Left renal cortex interstitium (tissue), 4 donors: ENCODE data around the gene MT2A. TPM values are rescaled to one million over a fixed set of nuclear protein-coding genes. Genes with fewer than 3 reads are reported as not detected.

Experiments
- polyA plus RNA-seq, 4 donors: library from polyadenylated mRNA; unstranded; fragments of 120-200 nt; gene quantifications; one replicate each; pipeline ENCODE4 v1.2.1, GENCODE V29; 2013; ENCODE audit not compliant: insufficient read length in 4 of 4

The MT2A gene
- polyA plus RNA-seq, 4 donors, result 26.1 to 41.7 (median 31.1) TPM

Other genes with a start within 250 kb of the MT2A start
- gene AMFR, start 183.0 kb upstream of the MT2A start, polyA plus RNA-seq, result 100 to 1,000 TPM; 132 to 144 (median 133) TPM
- 100 to 1,000 TPM; 109 to 139 (median 128) TPM for gene NUDT21, start 157.3 kb upstream of the MT2A start, polyA plus RNA-seq
- 10 to 100 TPM; 35.3 to 41.1 (median 36.6) TPM for gene OGFOD1, start 157.0 kb upstream of the MT2A start, polyA plus RNA-seq
- gene BBS2, start 88.6 kb upstream of the MT2A start, polyA plus RNA-seq, result 100 to 1,000 TPM in 1 of 4 donors, 10 to 100 TPM in 3; 77.3 to 110 (median 96.0) TPM
- gene MT4, start 43.5 kb upstream of the MT2A start, polyA plus RNA-seq, result not detected
- gene MT3, start 19.1 kb upstream of the MT2A start, polyA plus RNA-seq, result 1 to 10 TPM; 1.5 to 2.4 (median 1.6) TPM
- gene MT1E, start 17.2 kb downstream of the MT2A start, polyA plus RNA-seq, result 10 to 100 TPM; 19.4 to 50.0 (median 38.3) TPM
- gene MT1M, start 24.1 kb downstream of the MT2A start, polyA plus RNA-seq, result under 1 TPM in 2 of 4 donors, not detected in 2; 0.41 to 0.96 TPM
- gene MT1A, start 30.1 kb downstream of the MT2A start, polyA plus RNA-seq, result under 1 TPM in 1 of 4 donors, not detected in 3; 0.32 TPM
- gene MT1B, start 43.3 kb downstream of the MT2A start, polyA plus RNA-seq, result 1 to 10 TPM in 1 of 4 donors, not detected in 3; 1.3 TPM
- 10 to 100 TPM; 43.8 to 84.1 (median 71.3) TPM for gene MT1F, start 49.4 kb downstream of the MT2A start, polyA plus RNA-seq
- gene MT1G, start 59.5 kb downstream of the MT2A start, polyA plus RNA-seq, result 100 to 1,000 TPM in 2 of 4 donors, 10 to 100 TPM in 2; 13.2 to 180 (median 98.1) TPM
- 10 to 100 TPM in 3 of 4 donors, 1 to 10 TPM in 1; 4.1 to 58.4 (median 25.7) TPM for gene MT1H, start 61.2 kb downstream of the MT2A start, polyA plus RNA-seq
- gene MT1X, start 73.9 kb downstream of the MT2A start, polyA plus RNA-seq, result 10 to 100 TPM; 19.3 to 46.9 (median 35.9) TPM
- 100 to 1,000 TPM in 1 of 4 donors, 10 to 100 TPM in 3; 73.0 to 106 (median 83.5) TPM for gene NUP93, start 121.5 kb downstream of the MT2A start, polyA plus RNA-seq